Astrocyte (in vitro differentiated cells and primary cell): ENCODE data around the gene EFCAB10. TPM values are rescaled to one million over a fixed set of nuclear protein-coding genes. Genes with fewer than 3 reads are reported as not detected.
"Not testable (repeated sequence)": the region's sequence is repeated elsewhere in the genome, so short reads cannot be mapped to it uniquely, and the experiment has no call there.

Experiments
- DNase-seq: peaks from one replicate; pipeline ENCODE4 v3.0.0-alpha.2; 2010; ENCODE audit warnings: low read depth
- FAIRE-seq: peaks from 2 replicates; lab custom pipeline; 2011; peaks lifted over from hg19 to GRCh38; lab: Jason Lieb, UNC
- H2AFZ ChIP-seq: 2 replicates; pipeline ENCODE4 v1.6.0; 2012; ENCODE audit warnings: low read depth, low read length, inconsistent platforms
- H3K27ac ChIP-seq: 2 replicates; pipeline ENCODE4 v1.5.1; 2011; ENCODE audit warnings: low read depth, low read length, inconsistent platforms
- H3K27me3 ChIP-seq: 2 replicates; pipeline ENCODE4 v1.6.0; 2011; ENCODE audit warnings: low read length, inconsistent platforms; ENCODE audit not compliant: insufficient read depth
- H3K36me3 ChIP-seq: 2 replicates; pipeline ENCODE4 v1.5.1; 2011; ENCODE audit warnings: low read length, inconsistent platforms; ENCODE audit not compliant: insufficient read depth
- H3K4me1 ChIP-seq: 2 replicates; pipeline ENCODE4 v1.5.1; 2011; ENCODE audit warnings: low read length, inconsistent platforms; ENCODE audit not compliant: insufficient read depth
- H3K4me2 ChIP-seq: 2 replicates; pipeline ENCODE4 v1.6.0; 2012; ENCODE audit warnings: low read length, inconsistent platforms
- H3K4me3 ChIP-seq: 2 replicates; pipeline ENCODE4 v1.5.1; 2011; ENCODE audit warnings: low read depth, mild to moderate bottlenecking, low read length, inconsistent platforms; ENCODE audit not compliant: insufficient read depth
- H3K79me2 ChIP-seq: 2 replicates; pipeline ENCODE4 v1.6.0; 2012; ENCODE audit warnings: mild to moderate bottlenecking, low read length, inconsistent platforms; ENCODE audit not compliant: insufficient read depth
- H3K9ac ChIP-seq: 2 replicates; pipeline ENCODE4 v1.6.0; 2012; ENCODE audit warnings: mild to moderate bottlenecking, low read length, inconsistent platforms
- H3K9me3 ChIP-seq: 2 replicates; pipeline ENCODE4 v1.5.1; 2012; ENCODE audit warnings: low read depth, mild to moderate bottlenecking, low read length, inconsistent platforms; ENCODE audit not compliant: insufficient read depth
- H4K20me1 ChIP-seq: 2 replicates; pipeline ENCODE4 v1.6.0; 2012; ENCODE audit warnings: low read length, inconsistent platforms; ENCODE audit not compliant: insufficient read depth
- H3K27ac Mint-ChIP-seq: one replicate; pipeline ENCODE4 v1.8.0; 2021; ENCODE audit warnings: mild to moderate bottlenecking, mixed read lengths; ENCODE audit not compliant: unreplicated experiment
- H3K27me3 Mint-ChIP-seq: one replicate; pipeline ENCODE4 v1.8.0; 2021; ENCODE audit warnings: low read depth, mixed read lengths; ENCODE audit not compliant: unreplicated experiment
- H3K36me3 Mint-ChIP-seq: one replicate; pipeline ENCODE4 v1.8.0; 2021; ENCODE audit warnings: low read depth, mixed read lengths; ENCODE audit not compliant: unreplicated experiment
- H3K4me1 Mint-ChIP-seq: one replicate; pipeline ENCODE4 v1.8.0; 2021; ENCODE audit warnings: low read depth, mixed read lengths; ENCODE audit not compliant: unreplicated experiment
- H3K4me3 Mint-ChIP-seq: one replicate; pipeline ENCODE4 v1.8.0; 2021; ENCODE audit warnings: mild to moderate bottlenecking, moderate library complexity, mixed read lengths; ENCODE audit not compliant: unreplicated experiment
- H3K9me3 Mint-ChIP-seq: one replicate; pipeline ENCODE4 v1.8.0; 2021; ENCODE audit warnings: mild to moderate bottlenecking, mixed read lengths; ENCODE audit not compliant: unreplicated experiment
- EZH2 ChIP-seq: IDR thresholded peaks from 2 replicates; pipeline ENCODE4 v1.6.1; 2012; ENCODE audit warnings: mild to moderate bottlenecking, low read length, inconsistent platforms; ENCODE audit not compliant: insufficient read depth
- total RNA-seq: library from RNA; stranded (reverse); gene quantifications from 2 replicates; pipeline ENCODE4 v1.2.1, GENCODE V29; 2021
- TF ChIP-seq, protein P1 (sequence below): IDR thresholded peaks from 2 replicates; pipeline ENCODE4 v1.5.1; 2011; ENCODE audit warnings: low read depth, mild to moderate bottlenecking, inconsistent platforms, low read length, moderate library complexity; ENCODE audit not compliant: insufficient read depth

Gene EFCAB10
- total RNA-seq, 1 donor from 2014 or later: 0.52 TPM

- Mint-ChIP-seq H3K27me3 (no peaks in the 10 kb centered on the region), H3K36me3 (peaks cover 5% of the 10 kb centered on the region), H3K4me3 (peak within 1 kb of the TSS; percentile 98), H3K27ac (peak within 1 kb of the TSS; percentile 24), H3K4me1 (peaks cover 7% of the 10 kb centered on the region), H3K9me3 (no peaks in the 10 kb centered on the region)
- Histone ChIP-seq H3K27me3 (no peaks in the 10 kb centered on the region), H3K79me2 (peaks cover 42% of the 10 kb centered on the region), H3K4me1 (peaks cover 10% of the 10 kb centered on the region), H3K9me3 (no peaks in the 10 kb centered on the region), H3K36me3 (no peaks in the 10 kb centered on the region), H4K20me1 (peaks cover 15% of the 10 kb centered on the region), H3K4me2 (peak within 1 kb of the TSS; percentile 97), H3K4me3 (peak within 1 kb of the TSS; percentile 84), H2AFZ (peak within 1 kb of the TSS; percentile 77), H3K9ac (peak within 1 kb of the TSS; percentile 88), H3K27ac (peak within 1 kb of the TSS; percentile 74)
- no peak for TF ChIP-seq EZH2
- TF ChIP-seq, protein P1, sequence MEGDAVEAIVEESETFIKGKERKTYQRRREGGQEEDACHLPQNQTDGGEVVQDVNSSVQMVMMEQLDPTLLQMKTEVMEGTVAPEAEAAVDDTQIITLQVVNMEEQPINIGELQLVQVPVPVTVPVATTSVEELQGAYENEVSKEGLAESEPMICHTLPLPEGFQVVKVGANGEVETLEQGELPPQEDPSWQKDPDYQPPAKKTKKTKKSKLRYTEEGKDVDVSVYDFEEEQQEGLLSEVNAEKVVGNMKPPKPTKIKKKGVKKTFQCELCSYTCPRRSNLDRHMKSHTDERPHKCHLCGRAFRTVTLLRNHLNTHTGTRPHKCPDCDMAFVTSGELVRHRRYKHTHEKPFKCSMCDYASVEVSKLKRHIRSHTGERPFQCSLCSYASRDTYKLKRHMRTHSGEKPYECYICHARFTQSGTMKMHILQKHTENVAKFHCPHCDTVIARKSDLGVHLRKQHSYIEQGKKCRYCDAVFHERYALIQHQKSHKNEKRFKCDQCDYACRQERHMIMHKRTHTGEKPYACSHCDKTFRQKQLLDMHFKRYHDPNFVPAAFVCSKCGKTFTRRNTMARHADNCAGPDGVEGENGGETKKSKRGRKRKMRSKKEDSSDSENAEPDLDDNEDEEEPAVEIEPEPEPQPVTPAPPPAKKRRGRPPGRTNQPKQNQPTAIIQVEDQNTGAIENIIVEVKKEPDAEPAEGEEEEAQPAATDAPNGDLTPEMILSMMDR: no peak
- peak; percentile 72 for DNase-seq
- FAIRE-seq: no peak
These were observed 59.4 kb downstream of the EFCAB10 start, which contains the start of gene PUS7 for GRCh38 chr7:105521717-105522463. Gene PUS7, minus strand, starts transcription at chr7:105522271. Its CDS starts 13,759 bp downstream, at chr7:105508512.

GRCh38 chr7:105521027-105521716 is 60.1 kb downstream of the EFCAB10 start:
- peak overlapping the region; percentile 97 for H3K4me2 ChIP-seq
- Mint-ChIP-seq H3K27me3 (no peaks in the 10 kb centered on the region), H3K4me3 (peak overlapping the region; percentile 98), H3K36me3 (peaks cover 5% of the 10 kb centered on the region), H3K27ac (no peak overlapping the region), H3K9me3 (no peaks in the 10 kb centered on the region), H3K4me1 (peaks cover 7% of the 10 kb centered on the region)
- H3K4me3 ChIP-seq: peak overlapping the region; percentile 84
- no peaks in the 10 kb centered on the region for H3K36me3 ChIP-seq
- peaks cover 49% of the 10 kb centered on the region for H3K79me2 ChIP-seq
- FAIRE-seq (no peak), DNase-seq (peak; percentile 56)
- H3K27ac ChIP-seq: peak overlapping the region; percentile 74
- H2AFZ ChIP-seq: peak overlapping the region; percentile 71
- H4K20me1 ChIP-seq: peaks cover 15% of the 10 kb centered on the region
- TF ChIP-seq, protein P1: no peak
- TF ChIP-seq EZH2: no peak
- H3K4me1 ChIP-seq: peaks cover 10% of the 10 kb centered on the region
- H3K27me3 ChIP-seq: no peaks in the 10 kb centered on the region
- H3K9me3 ChIP-seq: no peaks in the 10 kb centered on the region
- H3K9ac ChIP-seq: peak overlapping the region; percentile 88

GRCh38 chr7:105520620-105521019 is 60.7 kb downstream of the EFCAB10 start:
- not testable (repeated sequence) for H3K27me3 Mint-ChIP-seq, H3K36me3 Mint-ChIP-seq, H2AFZ ChIP-seq, H3K27ac Mint-ChIP-seq, DNase-seq, H3K36me3 ChIP-seq, H3K9me3 Mint-ChIP-seq, H3K4me1 Mint-ChIP-seq, H3K27me3 ChIP-seq, H3K4me1 ChIP-seq, H3K27ac ChIP-seq, H3K9me3 ChIP-seq, FAIRE-seq
- peaks cover 51% of the 10 kb centered on the region for H3K79me2 ChIP-seq
- H4K20me1 ChIP-seq: peaks cover 15% of the 10 kb centered on the region
- H3K9ac ChIP-seq: peak overlapping the region; percentile 88
- H3K4me2 ChIP-seq: peak overlapping the region; percentile 97
- H3K4me3 Mint-ChIP-seq: peak overlapping the region; percentile 98
- H3K4me3 ChIP-seq: peak overlapping the region; percentile 84
